GM21737 (cell line): Measurements from ENCODE around the gene MED26.
"Not testable (repeated sequence)": the region's sequence is repeated elsewhere in the genome, so short reads cannot be mapped to it uniquely, and the experiment has no call there.

Source experiments
- ATAC-seq: cut with Tn5 transposase; IDR thresholded peaks from one replicate; pipeline ENCODE4 v1.9.1; 2021; ENCODE audit warnings: mild to moderate bottlenecking, moderate library complexity; ENCODE audit not compliant: unreplicated experiment

MED26 gene, protein sequence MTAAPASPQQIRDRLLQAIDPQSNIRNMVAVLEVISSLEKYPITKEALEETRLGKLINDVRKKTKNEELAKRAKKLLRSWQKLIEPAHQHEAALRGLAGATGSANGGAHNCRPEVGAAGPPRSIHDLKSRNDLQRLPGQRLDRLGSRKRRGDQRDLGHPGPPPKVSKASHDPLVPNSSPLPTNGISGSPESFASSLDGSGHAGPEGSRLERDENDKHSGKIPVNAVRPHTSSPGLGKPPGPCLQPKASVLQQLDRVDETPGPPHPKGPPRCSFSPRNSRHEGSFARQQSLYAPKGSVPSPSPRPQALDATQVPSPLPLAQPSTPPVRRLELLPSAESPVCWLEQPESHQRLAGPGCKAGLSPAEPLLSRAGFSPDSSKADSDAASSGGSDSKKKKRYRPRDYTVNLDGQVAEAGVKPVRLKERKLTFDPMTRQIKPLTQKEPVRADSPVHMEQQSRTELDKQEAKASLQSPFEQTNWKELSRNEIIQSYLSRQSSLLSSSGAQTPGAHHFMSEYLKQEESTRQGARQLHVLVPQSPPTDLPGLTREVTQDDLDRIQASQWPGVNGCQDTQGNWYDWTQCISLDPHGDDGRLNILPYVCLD

DNA sequence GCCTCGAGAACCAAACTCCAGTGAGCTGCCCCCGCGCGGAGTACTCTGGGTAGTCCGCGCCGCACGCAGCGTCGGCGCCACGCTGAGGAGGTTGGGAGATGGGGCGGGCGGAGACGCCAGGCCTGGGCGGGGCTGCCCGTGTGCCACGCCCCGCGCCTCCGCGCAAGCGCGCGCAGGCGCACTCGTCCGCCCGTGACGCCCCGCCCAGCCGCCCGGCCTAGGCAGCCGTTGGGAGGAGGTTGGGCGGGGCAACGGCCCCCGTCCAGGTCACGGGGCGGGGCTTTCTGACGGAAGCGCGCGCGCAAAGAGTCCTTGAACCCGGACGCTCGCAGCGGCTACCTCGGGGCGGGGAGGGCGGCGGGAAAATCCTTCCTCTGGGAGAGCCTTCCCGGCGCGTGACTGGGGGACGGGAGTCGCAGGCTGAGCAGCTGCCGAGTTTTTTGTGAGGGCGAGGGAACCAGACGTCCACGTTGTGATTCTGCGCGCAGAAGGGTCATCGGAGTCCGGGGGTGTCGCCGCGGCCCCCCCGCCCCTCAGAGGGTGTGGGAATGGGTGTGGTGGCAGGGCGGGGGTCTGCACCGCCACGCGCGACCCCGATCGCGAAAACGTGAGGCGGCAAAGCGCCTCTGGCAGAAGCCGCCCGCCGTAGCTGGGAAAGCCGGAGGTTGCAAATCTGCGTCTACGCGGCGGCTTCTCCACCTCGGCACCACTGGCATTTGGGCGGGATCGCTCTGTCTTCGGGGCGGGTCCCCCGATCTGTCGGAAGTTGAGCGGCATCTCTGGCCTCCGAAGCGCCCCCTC, at the start of gene MED26:
Gene MED26, minus strand, starts transcription at position 22 of the 801 bp plus-strand sequence. CDS start 261 bp downstream, outside the sequence.
- peak; percentile 82 for ATAC-seq

DNA sequence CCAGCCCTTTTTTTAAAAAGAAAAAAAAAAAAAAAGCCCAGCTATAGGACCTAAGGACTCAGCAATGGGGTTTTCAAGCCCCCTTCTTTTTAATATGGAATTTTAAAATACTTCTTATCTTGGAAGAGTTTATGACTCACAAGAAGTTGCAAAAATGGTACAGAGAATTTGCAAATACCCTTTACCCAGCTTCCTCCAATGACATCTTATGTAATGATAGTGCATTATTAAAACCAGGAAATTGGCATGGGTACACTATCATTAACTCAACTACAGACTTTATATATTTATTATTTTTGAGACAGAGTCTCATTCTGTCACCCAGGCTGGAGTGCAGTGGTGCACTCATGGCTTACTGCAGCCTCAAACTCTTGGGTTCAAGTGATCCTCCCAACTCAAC, 49.1 kb upstream of the MED26 start:
- ATAC-seq, result no peak

DNA sequence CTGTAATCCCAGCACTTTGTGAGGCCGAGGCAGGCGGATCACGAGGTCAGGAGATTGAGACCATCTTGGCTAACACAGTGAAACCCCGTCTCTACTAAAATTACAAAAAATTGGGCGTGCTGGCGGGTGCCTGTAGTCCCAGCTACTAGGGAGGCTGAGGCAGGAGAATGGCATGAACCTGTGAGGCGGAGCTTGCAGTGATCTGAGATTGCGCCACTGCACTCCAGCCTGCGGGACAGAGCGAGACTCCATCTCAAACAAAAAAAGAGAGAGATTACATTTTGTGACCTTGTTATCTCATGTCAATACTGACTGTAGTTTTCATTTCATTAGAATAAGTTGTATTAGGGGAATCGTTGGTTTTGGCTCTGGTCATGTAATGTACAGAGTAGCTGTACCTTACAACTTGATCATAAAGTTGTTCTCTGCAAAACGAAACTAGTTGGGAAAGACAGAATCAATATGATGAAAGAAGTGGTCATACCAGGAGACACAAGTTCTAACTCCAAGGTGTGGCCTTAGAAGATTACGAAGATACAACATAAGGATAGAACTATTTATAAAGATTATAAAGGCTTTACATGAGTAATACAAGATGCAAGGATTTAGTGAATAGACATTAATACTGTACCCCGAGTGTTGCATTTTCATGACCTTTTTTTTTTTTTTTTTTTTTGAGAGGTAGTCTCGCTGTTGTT, 48.2 kb upstream of the MED26 start:
- no peak for ATAC-seq

DNA sequence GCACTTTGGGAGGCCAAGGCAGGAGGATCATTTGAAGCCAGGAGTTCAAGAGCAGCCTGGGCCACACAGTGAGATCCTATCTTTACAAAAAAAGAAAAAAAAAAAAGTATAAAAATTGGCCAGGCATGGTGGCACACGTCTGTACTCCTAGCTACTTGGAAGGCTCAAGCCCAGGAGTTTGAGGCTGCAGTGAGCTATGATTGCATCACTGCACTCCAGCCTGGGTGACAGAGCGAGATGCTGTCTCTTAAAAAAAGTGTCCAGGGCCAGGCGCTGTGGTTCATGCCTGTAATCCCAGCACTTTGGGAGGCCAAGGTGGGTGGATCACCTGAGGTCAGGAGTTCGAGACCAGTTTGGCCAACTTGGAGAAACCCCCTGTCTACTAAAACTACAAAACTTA, 45.8 kb upstream of the MED26 start:
- ATAC-seq, result not testable (repeated sequence)

DNA sequence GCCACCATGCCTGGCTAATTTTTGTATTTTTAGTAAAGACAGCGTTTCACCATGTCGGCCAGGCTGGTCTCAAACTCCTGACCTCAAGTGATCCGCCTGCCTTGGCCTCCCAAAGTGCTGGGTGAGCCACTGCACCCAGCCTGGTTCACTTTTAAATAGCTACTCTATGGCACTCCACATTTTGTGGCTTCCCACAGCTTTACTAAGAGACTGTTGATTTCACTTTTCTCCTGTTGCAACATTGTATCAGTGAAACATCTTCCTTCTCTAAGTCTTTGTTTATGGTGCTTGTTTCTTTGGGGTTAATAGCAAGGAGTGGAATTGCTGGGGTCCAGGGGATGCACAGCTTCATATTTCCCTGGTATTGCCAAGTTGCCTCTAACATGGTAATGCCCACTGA, 45.2 kb upstream of the MED26 start:
- ATAC-seq, result no peak

DNA sequence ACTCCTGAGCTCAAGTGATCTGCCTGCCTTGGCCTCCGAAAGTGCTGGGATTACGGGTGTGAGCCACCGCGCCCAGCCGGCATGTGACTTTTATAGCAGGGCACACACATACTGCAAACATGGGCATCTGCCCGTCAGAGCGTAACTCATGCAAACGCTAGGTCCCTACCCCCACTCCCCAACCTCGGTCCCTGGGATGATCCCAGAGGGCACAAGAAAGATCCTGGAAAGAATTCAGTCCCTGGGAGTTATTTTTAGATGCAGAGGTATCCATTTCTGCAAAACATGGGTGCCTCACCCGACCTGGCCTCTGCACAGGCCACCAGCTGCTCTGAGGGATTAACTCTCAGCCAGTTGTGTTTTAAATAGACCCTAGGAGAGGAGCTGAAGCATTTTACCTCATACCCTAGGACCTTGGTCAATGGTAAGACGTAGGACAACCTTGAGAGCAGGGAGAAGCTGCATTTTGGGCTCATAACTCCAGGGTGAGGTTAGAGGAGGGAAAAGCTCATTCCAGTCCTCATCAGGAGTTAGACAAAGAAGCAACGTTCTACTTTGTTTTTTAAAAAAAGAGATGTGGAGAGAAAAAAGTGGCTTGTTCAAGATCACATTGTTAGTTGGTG, 43.8 kb upstream of the MED26 start:
- no peak for ATAC-seq

DNA sequence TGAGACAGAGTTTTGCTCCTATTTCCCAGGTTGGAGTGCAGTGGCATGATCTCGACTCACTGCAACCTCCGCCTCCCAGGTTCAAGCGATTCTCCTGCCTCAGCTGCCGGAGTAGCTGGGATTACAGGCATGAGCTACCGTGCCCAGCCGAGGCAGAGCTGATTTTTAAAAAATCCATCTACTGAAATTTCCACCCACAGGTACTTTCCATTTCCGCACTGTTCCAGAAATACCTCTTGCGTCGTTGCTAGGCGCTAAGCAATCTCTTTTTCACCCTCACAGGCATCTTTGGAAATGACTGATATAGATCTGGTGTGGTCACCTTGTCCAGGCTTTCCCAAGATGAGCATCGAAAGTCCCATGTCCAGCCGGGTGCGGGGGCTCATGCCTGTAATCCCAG, 42.3 kb upstream of the MED26 start:
- ATAC-seq, result no peak

DNA sequence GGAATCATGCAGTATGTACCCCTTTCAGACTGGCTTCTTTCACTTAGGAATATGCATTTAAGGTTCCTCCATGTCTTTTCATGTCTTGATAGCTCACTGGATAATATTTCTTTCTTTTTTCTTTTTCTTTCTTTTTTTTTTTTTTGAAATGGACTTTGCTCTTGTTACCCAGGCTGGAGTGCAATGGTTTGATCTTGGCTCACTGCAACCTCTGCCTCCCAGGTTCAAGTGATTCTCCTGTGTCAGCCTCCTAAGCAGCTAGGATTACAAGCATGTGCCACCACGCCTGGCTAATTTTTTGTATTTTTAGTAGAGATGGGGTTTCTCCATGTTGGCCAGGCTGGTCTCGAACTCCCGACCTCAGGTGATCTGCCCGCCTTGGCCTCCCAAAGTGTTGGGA, 40.7 kb upstream of the MED26 start:
- ATAC-seq, result not testable (repeated sequence)

DNA sequence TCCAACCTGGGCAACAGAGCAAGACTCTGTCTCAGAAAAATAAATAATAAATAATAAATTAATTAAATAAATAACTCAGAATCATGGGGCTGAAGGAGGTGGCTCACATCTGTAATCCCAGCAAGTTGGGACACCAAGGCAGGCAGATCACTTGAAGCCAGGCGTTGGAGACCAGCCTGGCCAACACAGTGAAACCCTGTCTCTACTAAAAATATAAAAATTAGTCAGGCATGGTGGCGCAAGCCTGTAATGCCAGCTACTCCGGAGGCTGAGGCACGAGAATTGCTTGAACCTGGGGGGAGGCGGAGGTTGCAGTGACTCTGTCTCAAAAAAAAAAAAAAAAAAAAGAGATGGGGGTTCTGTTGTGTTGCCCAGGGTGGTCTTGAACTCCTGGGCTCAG, 40.2 kb upstream of the MED26 start:
- no peak for ATAC-seq

DNA sequence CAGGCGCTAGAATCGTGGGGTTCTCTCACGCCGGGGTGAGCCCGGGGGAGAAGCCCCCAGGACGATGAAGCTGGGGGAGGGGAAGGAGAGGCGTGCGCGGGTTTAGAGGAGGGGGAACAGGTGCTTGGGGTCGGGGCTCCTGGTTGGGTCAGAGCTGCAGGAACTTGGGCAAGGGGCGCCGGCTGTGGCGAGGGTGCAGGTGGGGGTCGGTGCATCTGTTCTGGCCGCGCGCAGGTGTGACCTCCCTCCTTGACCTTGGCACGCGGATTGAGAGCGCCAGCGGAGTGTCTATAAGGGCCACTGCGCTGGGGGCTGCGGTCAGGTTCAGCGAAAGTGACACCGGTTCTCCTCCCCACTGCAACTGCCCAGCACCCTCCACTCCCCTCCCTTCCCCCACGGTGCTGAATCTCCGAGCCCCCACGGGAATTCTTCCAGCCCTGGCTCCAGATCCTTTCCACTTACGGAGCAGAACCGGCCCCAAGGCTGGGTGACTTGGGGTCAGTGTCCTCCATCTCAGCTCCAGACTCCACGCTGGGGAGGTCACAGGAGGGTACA, 33.6 kb upstream of the MED26 start:
- peak; percentile 23 for ATAC-seq

DNA sequence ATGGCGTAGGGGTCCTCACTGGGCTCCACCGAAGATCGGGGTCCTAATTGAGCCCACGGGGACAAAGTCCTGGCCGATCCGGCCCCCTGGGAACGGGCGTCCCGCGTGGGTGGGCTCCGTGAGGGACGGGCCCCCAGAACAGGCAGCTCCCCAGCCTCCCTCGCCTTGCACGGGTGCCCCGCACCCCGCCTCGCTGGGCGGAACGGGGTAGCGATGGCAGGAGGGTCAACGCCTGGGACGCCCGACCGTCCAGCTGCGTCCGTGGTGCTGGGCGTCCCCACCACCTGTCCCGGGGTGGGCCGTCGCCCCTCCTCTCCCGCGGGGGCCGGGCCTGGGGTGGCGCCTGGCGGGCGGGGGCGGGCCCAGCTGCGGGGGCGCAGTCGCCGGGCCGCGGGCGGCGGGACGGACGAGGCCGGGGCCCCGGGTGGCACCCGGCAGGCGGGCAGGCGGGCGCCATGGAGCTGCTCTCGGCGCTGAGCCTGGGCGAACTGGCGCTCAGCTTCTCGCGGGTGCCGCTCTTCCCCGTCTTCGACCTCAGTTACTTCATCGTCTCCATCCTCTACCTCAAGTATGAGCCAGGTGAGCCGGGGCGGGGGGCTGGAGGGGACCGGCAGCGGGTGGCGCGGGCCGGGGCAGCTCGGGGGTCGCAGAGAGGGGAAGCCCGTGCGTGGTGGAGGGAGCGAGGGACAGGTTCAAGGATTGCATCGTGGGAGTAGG, 32.9 kb upstream of the MED26 start, which contains the start of gene TMEM38A:
Gene TMEM38A, plus strand, starts transcription at position 377 of the 717 bp plus-strand sequence. Its CDS starts 79 bp downstream, at position 456.
- ATAC-seq, result no peak

DNA sequence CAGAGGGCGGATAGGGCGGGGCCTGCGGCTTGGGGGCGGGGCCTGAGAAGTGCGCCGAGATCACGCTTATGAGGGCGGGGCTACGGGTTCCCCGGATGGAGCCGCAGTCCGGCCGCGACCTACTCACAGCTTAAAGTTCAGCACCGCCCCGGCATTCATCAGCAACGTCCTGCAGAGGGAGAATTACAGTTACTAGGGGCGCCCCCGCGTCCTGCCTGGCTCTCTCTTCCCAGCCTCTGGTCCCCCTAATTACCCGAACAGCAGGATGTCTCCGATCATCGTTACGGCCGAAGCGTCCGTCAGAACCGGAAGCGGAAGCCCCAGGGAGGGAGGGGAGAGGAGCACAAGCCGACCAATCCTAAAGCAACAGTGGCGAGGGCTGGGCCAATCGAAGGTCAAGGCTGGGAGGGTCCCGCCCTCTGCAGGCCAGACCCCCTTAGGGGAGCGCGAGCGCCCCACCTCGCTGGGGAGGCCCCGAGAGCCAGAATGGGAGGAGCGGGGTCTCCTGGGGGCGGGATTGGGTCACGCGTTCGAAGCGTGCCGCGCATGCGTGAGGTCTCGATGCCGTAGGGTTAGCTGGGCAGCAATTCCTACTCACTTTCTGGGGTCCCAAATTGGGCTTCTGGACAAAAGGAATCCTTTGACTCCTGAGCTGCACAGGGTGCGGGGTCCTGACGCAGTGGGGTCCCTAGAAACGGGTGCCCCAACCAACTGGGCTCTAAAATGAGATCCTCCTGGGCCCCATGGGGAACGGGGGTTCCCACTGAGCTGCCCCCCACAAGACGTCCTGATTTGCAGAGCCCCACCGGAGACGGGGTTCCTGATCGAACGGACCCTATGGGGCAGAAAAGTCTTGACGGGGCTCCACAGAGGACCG, 32.1 kb upstream of the MED26 start, which contains the start of gene SMIM7:
Gene SMIM7, minus strand, starts transcription at position 313 of the 877 bp plus-strand sequence. Its CDS starts 34 bp downstream, at position 279.
- ATAC-seq, result peak; percentile 85

DNA sequence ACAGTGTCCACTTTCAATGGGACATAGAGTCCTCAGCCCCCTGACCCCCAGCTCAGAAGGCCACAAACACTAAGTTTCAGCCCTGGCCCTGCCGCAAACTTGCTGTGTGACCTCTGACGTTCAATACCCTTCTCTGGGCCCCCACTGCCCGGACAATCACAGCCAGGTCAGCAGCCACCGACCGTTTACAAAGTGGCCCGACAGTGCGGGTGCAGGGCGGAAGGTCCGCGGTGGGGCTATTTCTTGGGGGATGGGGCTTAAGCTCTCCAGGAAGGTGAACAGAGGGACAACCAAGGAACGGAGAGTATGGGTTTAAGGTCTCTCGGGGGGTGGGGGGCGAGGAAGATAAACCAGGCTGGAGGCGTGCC, 31.4 kb upstream of the MED26 start:
- no peak for ATAC-seq

DNA sequence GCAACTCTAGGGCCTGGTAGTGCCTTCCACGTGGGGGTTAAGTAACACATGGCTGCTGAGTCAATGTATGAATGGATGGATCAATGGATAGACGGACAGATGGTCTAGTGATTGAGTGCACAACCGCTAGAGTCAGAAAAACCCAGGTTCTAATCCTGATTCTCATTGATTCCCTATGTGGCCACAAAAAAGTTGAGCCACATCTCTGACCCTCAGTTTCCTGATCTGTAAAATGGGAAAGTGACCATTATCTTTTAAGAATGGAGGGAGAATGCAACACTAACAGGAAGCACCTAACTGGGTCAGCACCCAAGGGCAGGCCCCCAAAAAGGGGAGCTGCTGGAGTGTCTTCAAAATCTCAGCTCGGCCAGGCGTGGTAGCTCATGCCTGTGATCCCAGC, 29.4 kb upstream of the MED26 start:
- ATAC-seq, result no peak

DNA sequence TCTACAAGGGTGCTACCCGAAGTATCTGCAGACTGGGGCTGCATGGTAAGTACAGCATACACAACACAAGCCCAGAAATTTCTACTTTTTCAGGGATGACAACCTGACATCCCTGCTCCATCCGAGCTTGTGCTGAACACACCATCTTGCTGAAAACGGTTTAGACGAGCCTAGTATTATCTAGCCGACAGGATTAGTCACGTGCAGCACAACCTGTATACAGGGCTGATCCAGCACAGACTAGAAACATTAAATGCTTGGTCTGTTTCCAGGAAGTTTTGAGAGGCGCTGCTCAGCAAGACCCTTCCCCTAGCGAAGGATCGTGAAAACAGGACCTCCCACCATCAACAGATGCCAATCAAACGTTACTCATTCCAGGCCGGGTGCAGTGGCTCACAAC, 27.7 kb upstream of the MED26 start:
- ATAC-seq, result no peak

DNA sequence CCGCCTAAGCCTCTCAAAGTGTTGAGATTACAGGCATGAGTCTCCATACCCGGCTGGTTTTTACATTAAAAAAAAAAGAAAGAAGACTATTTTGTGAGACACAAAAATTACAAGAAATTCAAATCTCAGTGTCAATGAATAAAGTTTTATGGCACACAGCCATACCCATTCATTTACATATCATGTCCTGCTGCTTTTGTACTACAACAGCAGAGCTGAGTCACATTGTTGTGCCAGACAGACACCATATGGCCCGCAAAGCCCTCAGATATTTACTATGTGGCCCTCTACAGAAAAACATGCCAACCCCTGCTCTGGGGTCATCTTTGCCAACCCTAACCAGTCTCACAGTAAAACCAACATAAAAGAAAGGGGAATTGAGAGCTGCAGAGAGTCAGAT, 26.6 kb upstream of the MED26 start:
- ATAC-seq, result no peak

DNA sequence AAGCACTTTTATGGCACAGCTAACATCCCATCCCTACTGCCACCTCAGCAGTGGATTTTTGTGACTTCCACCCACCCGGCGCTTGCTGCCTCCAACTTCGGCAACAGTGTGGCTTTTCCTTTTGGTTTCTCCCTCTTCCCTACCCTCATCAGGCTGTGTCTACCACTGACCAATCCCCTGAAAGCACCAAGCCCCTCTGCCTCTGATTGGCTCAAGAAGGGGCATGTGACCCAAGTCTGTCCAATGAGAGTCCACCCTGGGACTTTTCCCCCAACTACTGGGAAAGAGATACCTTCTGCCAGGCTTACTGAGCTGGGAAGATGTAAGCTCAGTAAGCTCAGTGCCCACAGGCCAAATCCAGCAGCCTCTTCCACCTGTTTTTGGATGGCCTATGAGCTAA, 26.1 kb upstream of the MED26 start:
- ATAC-seq, result no peak

DNA sequence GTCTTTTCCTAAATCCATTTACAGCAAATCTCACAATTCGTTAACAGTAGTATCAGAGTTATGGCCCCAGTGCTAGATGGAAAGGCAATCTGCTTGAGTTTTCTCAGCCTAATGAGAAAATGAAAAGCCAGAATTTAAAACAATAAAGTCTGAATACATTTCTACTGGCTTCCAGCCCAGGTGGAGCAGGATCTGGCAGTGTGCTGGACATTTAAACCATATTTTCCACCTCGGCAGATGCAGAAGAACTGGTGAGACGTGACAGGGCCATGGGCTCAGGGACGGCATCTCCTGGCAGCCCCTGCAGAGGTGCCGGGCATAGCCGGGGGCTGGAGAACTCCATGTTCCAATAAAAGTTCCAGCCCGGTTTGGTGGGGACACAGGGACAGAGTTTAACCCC, 24.9 kb upstream of the MED26 start:
- ATAC-seq, result no peak
